Measurements from ENCODE around the gene PHF14.

GRCh38 chr7:11168650-11169170 is 195.0 kb downstream of the PHF14 start:
- TF ChIP-seq CTCF (IDR thresholded peaks at IDR 0.05) (no peak), POLR2A (IDR thresholded peaks at IDR 0.05) (no peak)

All from body of pancreas (tissue), 4 donors.